Adipocyte (in vitro differentiated cells): ENCODE results near the gene BMPR1B.

Experiments used
- DNase-seq: peaks from one replicate; pipeline ENCODE4 v3.0.0-alpha.2; 2015; ENCODE audit warnings: low read depth
- H3K27me3 ChIP-seq: replicated peaks from 2 replicates; pipeline ENCODE4 v1.7.0; 2013; ENCODE audit warnings: mild to moderate bottlenecking, low read length, moderate library complexity; ENCODE audit not compliant: control insufficient read depth, insufficient read depth
- H3K36me3 ChIP-seq: 2 replicates; pipeline ENCODE4 v1.7.0; 2013; ENCODE audit warnings: low read length, mild to moderate bottlenecking, moderate library complexity; ENCODE audit not compliant: control insufficient read depth, insufficient read depth, severe bottlenecking
- H3K4me1 ChIP-seq: 2 replicates; pipeline ENCODE4 v1.7.0; 2013; ENCODE audit warnings: mild to moderate bottlenecking, low read length, moderate library complexity; ENCODE audit not compliant: control insufficient read depth, insufficient read depth
- H3K4me3 ChIP-seq: 2 replicates; pipeline ENCODE4 v1.7.0; 2013; ENCODE audit warnings: mild to moderate bottlenecking, low read length, moderate library complexity
- H3K9ac ChIP-seq: 2 replicates; pipeline ENCODE4 v1.7.0; 2013; ENCODE audit warnings: mild to moderate bottlenecking, low read length, moderate library complexity
- H3K9me3 ChIP-seq: 2 replicates; pipeline ENCODE4 v1.7.0; 2013; ENCODE audit warnings: mild to moderate bottlenecking, low read length, moderate library complexity; ENCODE audit not compliant: control insufficient read depth

The BMPR1B gene

GRCh38 chr4:95191537-95191936 lies 433.8 kb downstream of the BMPR1B start:
- no peak for DNase-seq
- Histone ChIP-seq H3K27me3 (peaks cover 25% of the 10 kb centered on the region), H3K36me3 (no peaks in the 10 kb centered on the region), H3K9me3 (no peaks in the 10 kb centered on the region), H3K4me3 (no peak overlapping the region), H3K9ac (no peak overlapping the region), H3K4me1 (no peaks in the 10 kb centered on the region)

GRCh38 chr4:95193391-95194224 lies 435.9 kb downstream of the BMPR1B start:
- peaks cover 25% of the 10 kb centered on the region for H3K27me3 ChIP-seq

GRCh38 chr4:95197353-95197752 lies 439.6 kb downstream of the BMPR1B start:
- H3K36me3 ChIP-seq: no peaks in the 10 kb centered on the region
- peaks cover 14% of the 10 kb centered on the region for H3K27me3 ChIP-seq
- DNase-seq: no peak
- no peak overlapping the region for H3K4me3 ChIP-seq
- no peak overlapping the region for H3K9ac ChIP-seq
- H3K4me1 ChIP-seq: no peaks in the 10 kb centered on the region
- no peaks in the 10 kb centered on the region for H3K9me3 ChIP-seq

More at GRCh38 chr4:95193391-95194224, 435.9 kb downstream of the BMPR1B start:
- Histone ChIP-seq H3K4me1 (no peaks in the 10 kb centered on the region), H3K36me3 (no peaks in the 10 kb centered on the region), H3K9ac (no peak overlapping the region), H3K4me3 (no peak overlapping the region), H3K9me3 (no peaks in the 10 kb centered on the region)
- no peak for DNase-seq

- no peaks in the 10 kb centered on the region for H3K9me3 ChIP-seq
- peaks cover 2% of the 10 kb centered on the region for H3K27me3 ChIP-seq
- H3K9ac ChIP-seq: no peak overlapping the region
- no peak for DNase-seq
- H3K4me3 ChIP-seq: no peak overlapping the region
- no peaks in the 10 kb centered on the region for H3K4me1 ChIP-seq
- H3K36me3 ChIP-seq: no peaks in the 10 kb centered on the region
Measured at GRCh38 chr4:95198961-95199360, 441.2 kb downstream of the BMPR1B start.

GRCh38 chr4:95204267-95204844 lies 446.6 kb downstream of the BMPR1B start:
- H3K9ac ChIP-seq: no peak overlapping the region
- H3K27me3 ChIP-seq: no peaks in the 10 kb centered on the region
- DNase-seq: no peak
- no peak overlapping the region for H3K4me3 ChIP-seq
- no peaks in the 10 kb centered on the region for H3K9me3 ChIP-seq
- H3K4me1 ChIP-seq: peaks cover 4% of the 10 kb centered on the region
- H3K36me3 ChIP-seq: no peaks in the 10 kb centered on the region

GRCh38 chr4:95204873-95205272 lies 447.1 kb downstream of the BMPR1B start:
- Histone ChIP-seq H3K27me3 (no peaks in the 10 kb centered on the region), H3K4me1 (peaks cover 4% of the 10 kb centered on the region), H3K36me3 (no peaks in the 10 kb centered on the region), H3K9ac (no peak overlapping the region), H3K9me3 (no peaks in the 10 kb centered on the region), H3K4me3 (no peak overlapping the region)
- no peak for DNase-seq
